B cell (primary cell): ENCODE results near the gene KIRREL3. TPM values are rescaled to one million over a fixed set of nuclear protein-coding genes. Genes with fewer than 3 reads are reported as not detected.

Experiments
- ATAC-seq: fragments of 200-7000 bp; cut with Tn5 transposase; one replicate; pipeline ENCODE4 v1.10.0; 2021; ENCODE audit warnings: low read depth, mild to moderate bottlenecking, moderate number of reproducible peaks, moderate library complexity
- CTCF ChIA-PET: fragments of 350-600 bp; sonication (Branson Sonifier 250); formaldehyde crosslinking; loops from one replicate; lab custom pipeline; 2021; ENCODE audit warnings: antibody characterized with exemption, inconsistent platforms; lab: Charles Lee
- POLR2A ChIA-PET: fragments of 350-600 bp; sonication (Branson Sonifier 250); formaldehyde crosslinking; loops from one replicate; lab custom pipeline; 2021; ENCODE audit warnings: antibody characterized with exemption; lab: Charles Lee
- DNase-seq: peaks from one replicate; pipeline ENCODE4 v3.0.0; 2013
- H2AFZ ChIP-seq: 2 replicates; pipeline ENCODE4 v1.6.1; 2012; ENCODE audit warnings: mild to moderate bottlenecking, low read depth, low read length; ENCODE audit not compliant: insufficient read depth, poor library complexity, severe bottlenecking
- H3K27ac ChIP-seq, 2 donors: 1 replicate in 1 of 2; 2 replicates in 1 of 2; pipeline ENCODE4 v1.5.1; 2012 to 2013; ENCODE audit warnings: low read length in 2 of 2, mild to moderate bottlenecking in 2 of 2, moderate library complexity in 1 of 2
- H3K27me3 ChIP-seq, 4 experiments: fragments of 200-600 bp in 1 of 4; sonication (generic) in 1 of 4; replicated peaks in 1 of 4; 1 replicate in 2 of 4; 2 replicates in 2 of 4; pipeline versions ENCODE4 v1.6.1 to v1.7.0; 2013 to 2016; ENCODE audit warnings: low read length in 3 of 4, mild to moderate bottlenecking in 2 of 4, mixed read lengths in 1 of 4, moderate library complexity in 1 of 4; ENCODE audit not compliant: insufficient read depth in 4 of 4, control insufficient read depth in 3 of 4; ENCODE audit errors: control extremely low read depth in 1 of 4
- H3K36me3 ChIP-seq, 2 experiments: replicated peaks in 1 of 2; 1 replicate in 1 of 2; 2 replicates in 1 of 2; pipeline versions ENCODE4 v1.6.1 to v1.7.1; 2013; ENCODE audit warnings: low read length in 1 of 2; ENCODE audit not compliant: insufficient read depth in 2 of 2, control insufficient read depth in 1 of 2; ENCODE audit errors: control extremely low read depth in 1 of 2, extremely low read depth in 1 of 2
- H3K4me1 ChIP-seq, 2 donors: fragments of 200-600 bp in 1 of 2; sonication (generic) in 1 of 2; 1 replicate in 1 of 2; 2 replicates in 1 of 2; pipeline versions ENCODE4 v1.5.1 to v1.6.1; 2013 to 2017; ENCODE audit warnings: low read length in 2 of 2; ENCODE audit not compliant: control insufficient read depth in 2 of 2, insufficient read depth in 2 of 2
- H3K4me2 ChIP-seq: replicated peaks from 2 replicates; pipeline ENCODE3; 2012; ENCODE audit warnings: mild to moderate bottlenecking, low read depth, low read length; ENCODE audit not compliant: poor library complexity, severe bottlenecking
- H3K4me3 ChIP-seq, 5 experiments: fragments of 200-600 bp in 1 of 5; sonication (generic) in 1 of 5; 1 replicate in 3 of 5; 2 replicates in 2 of 5; pipeline versions ENCODE4 v1.5.1 to v1.7.0; 2011 to 2016; ENCODE audit warnings: low read length in 4 of 5, mild to moderate bottlenecking in 4 of 5, low read depth in 2 of 5, control low read depth in 1 of 5, moderate library complexity in 1 of 5; ENCODE audit not compliant: insufficient read depth in 1 of 5; ENCODE audit errors: control extremely low read depth in 1 of 5, extremely low read depth in 1 of 5
- H3K79me2 ChIP-seq: fragments of 200-600 bp; sonication (generic); one replicate; pipeline ENCODE4 v1.6.0; 2016; ENCODE audit warnings: low read length; ENCODE audit not compliant: control insufficient read depth, insufficient read depth
- H3K9ac ChIP-seq: fragments of 200-600 bp; sonication (generic); 2 replicates; pipeline ENCODE4 v1.6.1; 2017; ENCODE audit warnings: mild to moderate bottlenecking, low read length, moderate library complexity
- H3K9me3 ChIP-seq, 3 donors: one replicate each; pipeline versions ENCODE4 v1.6.1 to v1.7.1; 2013; ENCODE audit warnings: low read length in 2 of 3; ENCODE audit not compliant: control insufficient read depth in 2 of 3, insufficient read depth in 1 of 3; ENCODE audit errors: control extremely low read depth in 1 of 3
- H4K20me1 ChIP-seq: 2 replicates; pipeline ENCODE4 v1.6.0; 2012; ENCODE audit warnings: mild to moderate bottlenecking, low read length; ENCODE audit not compliant: insufficient read depth, control insufficient read depth, poor library complexity, severe bottlenecking
- H3K27ac Mint-ChIP-seq: one replicate; pipeline ENCODE4 v1.8.0; 2021; ENCODE audit warnings: mixed read lengths
- H3K27me3 Mint-ChIP-seq: one replicate; pipeline ENCODE4 v1.8.0; 2021; ENCODE audit warnings: mixed read lengths
- H3K4me1 Mint-ChIP-seq: one replicate; pipeline ENCODE4 v1.8.0; 2021; ENCODE audit warnings: mixed read lengths
- H3K4me3 Mint-ChIP-seq: one replicate; pipeline ENCODE4 v1.8.0; 2021; ENCODE audit warnings: mixed read lengths
- H3K9me3 Mint-ChIP-seq: one replicate; pipeline ENCODE4 v1.8.0; 2022; ENCODE audit warnings: mixed read lengths; ENCODE audit not compliant: insufficient read depth
- EZH2 ChIP-seq: IDR thresholded peaks from 2 replicates; pipeline ENCODE4 v1.6.1; 2012; ENCODE audit warnings: borderline replicate concordance, low read depth, mild to moderate bottlenecking, moderate library complexity, low read length; ENCODE audit not compliant: insufficient read depth, poor library complexity, severe bottlenecking
- WGBS: methylation state at CpG from one replicate; pipeline ENCODE4 v1.1.5; 2013; ENCODE audit warnings: missing lambda C conversion rate; ENCODE audit not compliant: insufficient coverage; 5-methylcytosine and 5-hydroxymethylcytosine counted together
- intact Hi-C: fragments of 100-400 bp; cut with micrococcal nuclease; formaldehyde crosslinking; loops from one replicate; pipeline ENCODE4 v1.10.0; 2022
- polyA plus RNA-seq: library from polyadenylated mRNA; depleted of rRNA; stranded (reverse); fragments of >200 nt; gene quantifications from 2 replicates; pipeline ENCODE4 v1.2.3, GENCODE V29; 2012
- total RNA-seq, 2 donors: library from RNA; stranded (reverse); fragments of 120-200 nt in 1 of 2; gene quantifications; 1 replicate in 1 of 2; 2 replicates in 1 of 2; pipeline versions ENCODE4 v1.2.3 to v1.2.4, GENCODE V29; 2013 to 2022
- TF ChIP-seq, protein P1 (sequence below): fragments of 200-600 bp; IDR thresholded peaks from one replicate; pipeline ENCODE4 v1.8.0; 2022; ENCODE audit warnings: antibody characterized with exemption, mild to moderate bottlenecking

The KIRREL3 gene
- total and polyA plus RNA-seq, 2 donors (not counting 1 experiment from before 2014, with no cell fraction given) = not detected

DNA sequence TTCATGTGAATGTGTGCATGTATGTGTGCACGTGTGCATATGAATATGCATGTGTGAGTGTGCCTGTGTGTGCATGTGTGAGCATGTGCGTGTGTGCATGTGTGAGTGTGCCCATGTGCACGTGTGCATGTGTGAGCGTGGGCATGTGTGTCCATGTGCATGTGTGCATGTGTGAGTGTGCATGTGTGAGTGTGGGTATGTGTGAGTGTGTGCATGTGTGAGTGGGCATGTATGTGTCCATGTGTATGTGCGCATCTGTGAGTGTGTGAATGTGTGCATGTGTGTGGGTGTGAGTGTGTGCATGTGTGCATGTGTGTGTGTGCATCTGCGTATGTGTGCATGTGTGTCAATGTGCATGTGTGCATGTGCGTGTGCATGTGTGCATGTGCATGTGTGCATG lies 550.4 kb downstream of the KIRREL3 start:
- ChIA-PET CTCF (no interaction called here), POLR2A (no interaction called here)
- peaks cover 4% of the 10 kb centered on the region for H3K27me3 Mint-ChIP-seq
- Histone ChIP-seq H3K4me3 (no peak overlapping the region), H4K20me1 (no peaks in the 10 kb centered on the region), H3K36me3 (no peaks in the 10 kb centered on the region), H3K79me2 (no peaks in the 10 kb centered on the region), H3K27ac (no peak overlapping the region), H2AFZ (no peak overlapping the region), H3K27me3 (no peaks in the 10 kb centered on the region), H3K9ac (no peak overlapping the region), H3K4me2 (no peak overlapping the region), H3K4me1 (no peaks in the 10 kb centered on the region), H3K9me3 (peaks cover 0 to 16% (median 0%) of the 10 kb centered on the region in 3 donors)
- intact Hi-C loops = no loop called here
- DNase-seq = no peak
- 81% methylated on average over 7 of the region's 7 CpGs for WGBS
- H3K4me3 Mint-ChIP-seq = no peak overlapping the region
- no peak for TF ChIP-seq EZH2
- TF ChIP-seq, protein P1, sequence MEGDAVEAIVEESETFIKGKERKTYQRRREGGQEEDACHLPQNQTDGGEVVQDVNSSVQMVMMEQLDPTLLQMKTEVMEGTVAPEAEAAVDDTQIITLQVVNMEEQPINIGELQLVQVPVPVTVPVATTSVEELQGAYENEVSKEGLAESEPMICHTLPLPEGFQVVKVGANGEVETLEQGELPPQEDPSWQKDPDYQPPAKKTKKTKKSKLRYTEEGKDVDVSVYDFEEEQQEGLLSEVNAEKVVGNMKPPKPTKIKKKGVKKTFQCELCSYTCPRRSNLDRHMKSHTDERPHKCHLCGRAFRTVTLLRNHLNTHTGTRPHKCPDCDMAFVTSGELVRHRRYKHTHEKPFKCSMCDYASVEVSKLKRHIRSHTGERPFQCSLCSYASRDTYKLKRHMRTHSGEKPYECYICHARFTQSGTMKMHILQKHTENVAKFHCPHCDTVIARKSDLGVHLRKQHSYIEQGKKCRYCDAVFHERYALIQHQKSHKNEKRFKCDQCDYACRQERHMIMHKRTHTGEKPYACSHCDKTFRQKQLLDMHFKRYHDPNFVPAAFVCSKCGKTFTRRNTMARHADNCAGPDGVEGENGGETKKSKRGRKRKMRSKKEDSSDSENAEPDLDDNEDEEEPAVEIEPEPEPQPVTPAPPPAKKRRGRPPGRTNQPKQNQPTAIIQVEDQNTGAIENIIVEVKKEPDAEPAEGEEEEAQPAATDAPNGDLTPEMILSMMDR = no peak
- no peak for ATAC-seq
- H3K9me3 Mint-ChIP-seq = peaks cover 9% of the 10 kb centered on the region
- no peaks in the 10 kb centered on the region for H3K4me1 Mint-ChIP-seq
- H3K27ac Mint-ChIP-seq = no peak overlapping the region

DNA sequence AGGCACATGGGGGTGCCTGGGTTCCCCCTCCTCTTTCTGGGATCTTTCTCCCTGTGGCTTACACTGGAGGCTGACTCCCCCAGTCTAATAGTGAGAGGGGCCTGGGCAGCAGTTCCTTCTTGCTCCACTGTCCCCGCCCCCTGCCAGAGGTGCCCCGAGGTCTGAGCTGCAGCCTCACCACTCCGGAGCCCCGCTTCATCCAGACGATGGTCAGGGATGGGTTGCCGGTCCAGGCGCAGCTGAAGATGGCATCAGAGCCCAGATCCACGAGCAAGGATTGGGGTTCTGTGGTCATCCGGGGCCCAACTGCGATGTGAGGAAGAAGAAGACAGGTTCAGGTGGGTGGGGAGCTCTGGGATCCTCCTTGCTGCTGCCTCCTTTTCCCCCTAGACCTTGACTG lies 554.0 kb downstream of the KIRREL3 start:
- no peak for DNase-seq
- H3K27ac Mint-ChIP-seq = no peak overlapping the region
- Histone ChIP-seq H3K27ac (no peak overlapping the region), H3K4me3 (no peak overlapping the region), H3K36me3 (no peaks in the 10 kb centered on the region), H3K27me3 (peaks cover 0 to 1% (median 0%) of the 10 kb centered on the region in 4 experiments), H3K4me1 (no peaks in the 10 kb centered on the region), H4K20me1 (no peaks in the 10 kb centered on the region), H3K9me3 (peaks cover 0 to 16% (median 0%) of the 10 kb centered on the region in 3 donors), H3K79me2 (no peaks in the 10 kb centered on the region), H3K4me2 (no peak overlapping the region), H3K9ac (no peak overlapping the region), H2AFZ (no peak overlapping the region)
- H3K4me1 Mint-ChIP-seq = no peaks in the 10 kb centered on the region
- ChIA-PET POLR2A (interaction anchor here (0.7 kb wide), 1 partner anchor 19 kb away, joined by 11 read pairs; no protein-coding TSS in a partner anchor), CTCF (interaction anchor here (0.6 to 9.4 kb wide), 2 partner anchors 35 to 1146 kb away, joined by 3 to 159 read pairs; no protein-coding TSS in a partner anchor)
- intact Hi-C loops = no loop called here
- ATAC-seq = no peak
- peaks cover 5% of the 10 kb centered on the region for H3K27me3 Mint-ChIP-seq
- TF ChIP-seq, protein P1 = no peak
- no peak for TF ChIP-seq EZH2
- H3K9me3 Mint-ChIP-seq = peaks cover 9% of the 10 kb centered on the region
- H3K4me3 Mint-ChIP-seq = no peak overlapping the region
- WGBS = 85% methylated on average over 9 of the region's 10 CpGs
